Measurements from ENCODE around the gene ABR. TPM values are rescaled to one million over a fixed set of nuclear protein-coding genes. Genes with fewer than 3 reads are reported as not detected.
"Not testable (repeated sequence)": the region's sequence is repeated elsewhere in the genome, so short reads cannot be mapped to it uniquely, and the experiment has no call there.

ABR gene
- total RNA-seq, 2 experiments from 2014 or later, result 32.1 to 33.4 TPM

DNA sequence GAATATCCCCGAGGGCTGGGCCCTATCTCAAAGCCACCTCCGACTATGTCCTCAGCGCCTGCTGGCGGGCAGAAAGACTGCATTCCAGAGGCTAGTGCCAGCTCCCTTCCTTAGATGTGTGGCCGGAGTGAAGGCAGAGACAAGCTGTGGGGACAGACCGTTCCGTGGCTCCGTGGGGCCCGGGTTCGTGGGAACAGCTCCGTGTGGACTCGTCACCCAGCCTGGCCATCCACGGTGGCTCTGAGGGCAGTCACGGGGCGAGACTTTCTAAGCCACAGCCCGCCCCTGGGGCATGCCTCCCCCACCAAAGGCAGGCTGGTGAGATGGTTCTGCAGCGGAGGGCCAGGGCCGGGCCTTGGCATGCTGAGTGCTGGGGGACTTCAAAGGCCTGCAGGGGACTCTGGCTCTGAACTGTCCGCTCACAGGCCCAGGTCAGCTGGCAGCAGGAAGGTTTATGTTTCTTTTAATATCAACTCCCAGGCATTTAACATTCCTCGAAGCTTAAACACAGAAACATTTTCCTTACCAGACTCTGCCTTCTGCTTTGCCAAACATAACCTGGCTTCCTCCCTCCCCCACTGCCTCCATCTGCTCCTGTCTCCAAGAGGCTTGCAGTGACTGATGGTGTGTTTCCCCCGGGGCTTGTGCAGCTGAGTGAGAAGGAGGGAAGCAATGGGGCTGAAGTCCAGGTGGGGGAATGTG, 132.5 kb downstream of the ABR start:
- H3K27ac Mint-ChIP-seq, result no peak overlapping the region
- intact Hi-C loops (cut with micrococcal nuclease), result no loop called here
- H3K4me3 Mint-ChIP-seq, result no peak overlapping the region
- no peaks in the 10 kb centered on the region for H3K4me1 Mint-ChIP-seq (ENCODE audit: low read depth)
- H3K27me3 Mint-ChIP-seq (ENCODE audit: low read depth), result no peaks in the 10 kb centered on the region
- H3K9me3 Mint-ChIP-seq, result no peaks in the 10 kb centered on the region
- DNase-seq, result no peak
- peaks cover 5% of the 10 kb centered on the region for H3K36me3 Mint-ChIP-seq (ENCODE audit: low read depth)
- CTCF ChIA-PET, result no interaction called here

DNA sequence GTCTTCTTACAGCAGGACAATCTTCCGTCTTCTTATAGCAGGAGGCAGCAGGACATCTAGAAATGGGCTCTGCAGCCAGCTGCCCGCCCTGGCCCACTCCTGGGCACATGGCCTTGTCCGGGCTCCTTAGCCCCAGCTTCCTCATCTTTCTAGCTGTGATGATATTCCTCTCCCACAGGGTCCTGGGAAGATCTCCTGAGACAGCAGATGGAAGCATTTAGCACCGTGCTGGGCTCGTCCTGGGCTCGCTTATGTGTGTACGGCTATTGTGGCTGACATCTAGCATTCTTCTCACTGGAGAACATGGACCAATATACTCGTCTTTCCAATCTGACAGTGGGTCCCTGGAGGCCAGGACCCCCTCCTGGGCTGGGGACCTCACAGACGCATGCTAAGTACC, 134.3 kb downstream of the ABR start:
- H3K27me3 Mint-ChIP-seq (ENCODE audit: low read depth), result no peaks in the 10 kb centered on the region
- no peaks in the 10 kb centered on the region for H3K9me3 Mint-ChIP-seq
- peaks cover 5% of the 10 kb centered on the region for H3K36me3 Mint-ChIP-seq (ENCODE audit: low read depth)
- intact Hi-C loops (cut with micrococcal nuclease), result no loop called here
- CTCF ChIA-PET, result no interaction called here
- H3K4me1 Mint-ChIP-seq (ENCODE audit: low read depth), result no peaks in the 10 kb centered on the region
- H3K4me3 Mint-ChIP-seq, result no peak overlapping the region
- no peak for DNase-seq
- H3K27ac Mint-ChIP-seq, result no peak overlapping the region

DNA sequence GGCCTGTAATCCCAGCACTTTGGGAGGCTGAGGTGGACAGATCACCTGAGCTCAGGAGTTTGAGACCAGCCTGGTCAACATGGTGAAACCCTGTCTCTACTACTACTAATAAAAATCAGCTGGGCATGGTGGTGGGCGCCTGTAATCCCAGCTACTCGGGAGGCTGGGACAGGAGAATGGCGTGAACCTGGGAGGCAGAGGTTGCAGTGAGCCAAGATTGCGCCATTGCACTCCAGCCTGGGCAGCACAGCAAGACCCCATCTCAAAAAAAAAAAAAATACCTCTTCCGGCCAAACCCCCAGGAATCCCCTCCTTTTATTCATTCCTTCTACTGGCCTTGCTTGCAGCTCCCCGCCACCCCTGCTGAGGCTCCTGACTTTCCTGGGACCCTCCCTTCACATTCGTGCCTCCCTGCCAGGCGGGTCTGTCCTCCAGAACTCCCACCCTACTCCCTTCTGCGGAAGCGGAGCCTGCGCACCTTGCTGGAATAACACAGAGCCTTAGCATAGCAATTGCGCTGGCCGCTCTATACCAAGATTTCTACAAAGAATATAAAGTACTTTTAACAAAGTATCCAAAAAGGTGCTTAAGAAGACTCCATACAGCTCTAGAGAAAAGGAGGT, 135.3 kb downstream of the ABR start:
- CTCF ChIA-PET, result interaction anchor here (0.9 to 1.2 kb wide), 2 partner anchors 10 to 12 kb away, joined by 3 read pairs; no protein-coding TSS in a partner anchor
- not testable (repeated sequence) for H3K27ac Mint-ChIP-seq

DNA sequence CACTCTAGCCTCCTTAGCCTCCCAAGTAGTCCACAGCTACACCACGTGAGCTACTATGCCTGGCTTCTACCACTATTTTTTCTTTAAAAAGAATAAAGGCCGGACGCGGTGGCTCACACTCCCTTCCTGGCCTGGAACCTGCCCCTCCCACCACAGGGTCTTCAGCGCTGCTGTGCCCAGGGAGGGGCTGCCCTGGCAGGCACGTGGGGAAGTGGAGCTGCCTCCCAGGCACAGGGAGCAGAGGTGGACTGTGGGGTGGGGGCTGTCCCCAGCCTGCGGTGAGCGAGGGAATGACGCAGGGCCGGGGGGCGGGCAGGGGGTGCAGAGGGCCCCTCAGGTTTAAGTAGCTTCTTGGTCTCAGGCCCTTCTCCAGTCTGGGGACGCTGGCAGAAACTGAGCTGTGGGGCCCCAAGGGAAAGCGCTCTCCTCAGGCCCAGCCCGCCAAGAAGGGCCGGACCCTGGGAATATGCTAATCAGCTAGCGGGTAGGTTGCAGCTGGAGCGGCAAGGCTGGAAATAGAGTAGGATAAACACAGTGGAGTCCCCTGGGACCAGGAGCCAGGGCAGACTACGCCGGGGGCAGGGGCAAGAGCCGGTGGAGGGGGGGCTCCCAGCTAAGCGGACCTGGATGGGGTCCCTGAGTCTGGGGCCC, 136.1 kb downstream of the ABR start:
- Mint-ChIP-seq H3K27me3 (ENCODE audit: low read depth) (no peaks in the 10 kb centered on the region), H3K9me3 (no peaks in the 10 kb centered on the region), H3K4me3 (no peak overlapping the region), H3K4me1 (ENCODE audit: low read depth) (no peaks in the 10 kb centered on the region), H3K36me3 (ENCODE audit: low read depth) (peaks cover 5% of the 10 kb centered on the region), H3K27ac (no peak overlapping the region)
- intact Hi-C loops (cut with micrococcal nuclease), result no loop called here
- no peak for DNase-seq
- CTCF ChIA-PET, result interaction anchor here (0.7 to 1.2 kb wide), 4 partner anchors 10 to 14 kb away, joined by 3 to 4 read pairs (median 3); no protein-coding TSS in a partner anchor

More for the DNA sequence above, 135.3 kb downstream of the ABR start:
- DNase-seq; H3K36me3 Mint-ChIP-seq (ENCODE audit: low read depth); H3K4me1 Mint-ChIP-seq (ENCODE audit: low read depth); H3K4me3 Mint-ChIP-seq; intact Hi-C loops (cut with micrococcal nuclease); H3K9me3 Mint-ChIP-seq; H3K27me3 Mint-ChIP-seq (ENCODE audit: low read depth): not testable (repeated sequence)

DNA sequence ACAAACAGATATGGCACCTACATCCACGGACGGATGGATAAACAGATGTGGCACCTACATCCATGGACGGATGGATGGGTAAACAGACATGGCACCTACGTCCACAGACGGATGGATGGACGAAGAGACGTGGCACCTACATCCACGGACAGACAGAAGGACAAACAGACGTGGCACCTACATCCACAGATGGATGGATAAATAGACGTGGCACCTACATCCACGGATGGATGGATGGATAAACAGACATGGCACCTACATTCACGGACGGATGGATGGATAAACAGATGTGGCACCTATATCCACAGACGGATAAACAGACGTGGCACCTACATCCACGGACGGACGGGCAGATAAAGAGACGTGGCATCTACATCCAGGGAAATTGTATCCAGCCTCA, 137.3 kb downstream of the ABR start:
- H3K4me3 Mint-ChIP-seq, result no peak overlapping the region
- no peaks in the 10 kb centered on the region for H3K27me3 Mint-ChIP-seq (ENCODE audit: low read depth)
- H3K27ac Mint-ChIP-seq, result no peak overlapping the region
- intact Hi-C loops (cut with micrococcal nuclease), result no loop called here
- H3K4me1 Mint-ChIP-seq (ENCODE audit: low read depth), result no peaks in the 10 kb centered on the region
- H3K9me3 Mint-ChIP-seq, result no peaks in the 10 kb centered on the region
- CTCF ChIA-PET, result interaction anchor here (0.7 kb wide), 1 partner anchor 350 kb away, joined by 3 read pairs; no protein-coding TSS in a partner anchor
- DNase-seq, result no peak
- peaks cover 5% of the 10 kb centered on the region for H3K36me3 Mint-ChIP-seq (ENCODE audit: low read depth)

DNA sequence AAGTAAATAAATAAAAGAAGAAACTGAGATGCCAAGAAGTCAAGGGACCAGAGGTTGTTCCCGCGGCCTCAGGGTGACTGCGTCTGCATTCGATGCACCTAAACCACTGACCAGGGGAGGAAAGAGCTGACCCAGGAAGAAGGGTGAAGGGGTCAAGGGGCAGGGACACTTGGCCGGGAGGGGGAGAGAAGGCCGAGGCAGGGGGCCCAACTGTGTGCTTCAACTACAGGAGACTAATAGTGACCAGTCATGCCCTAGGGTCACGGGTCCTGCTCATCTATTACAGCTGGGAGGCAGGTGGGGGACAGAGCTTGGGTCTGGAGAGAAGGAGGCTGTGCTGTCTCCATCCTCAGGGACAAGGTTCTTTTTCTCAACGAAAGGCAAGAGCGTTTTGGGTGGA, 138.0 kb downstream of the ABR start:
- intact Hi-C loops (cut with micrococcal nuclease), result no loop called here
- Mint-ChIP-seq H3K36me3 (ENCODE audit: low read depth) (peaks cover 5% of the 10 kb centered on the region), H3K27me3 (ENCODE audit: low read depth) (no peaks in the 10 kb centered on the region), H3K9me3 (no peaks in the 10 kb centered on the region), H3K4me3 (no peak overlapping the region), H3K4me1 (ENCODE audit: low read depth) (no peaks in the 10 kb centered on the region), H3K27ac (no peak overlapping the region)
- no peak for DNase-seq
- CTCF ChIA-PET, result no interaction called here

DNA sequence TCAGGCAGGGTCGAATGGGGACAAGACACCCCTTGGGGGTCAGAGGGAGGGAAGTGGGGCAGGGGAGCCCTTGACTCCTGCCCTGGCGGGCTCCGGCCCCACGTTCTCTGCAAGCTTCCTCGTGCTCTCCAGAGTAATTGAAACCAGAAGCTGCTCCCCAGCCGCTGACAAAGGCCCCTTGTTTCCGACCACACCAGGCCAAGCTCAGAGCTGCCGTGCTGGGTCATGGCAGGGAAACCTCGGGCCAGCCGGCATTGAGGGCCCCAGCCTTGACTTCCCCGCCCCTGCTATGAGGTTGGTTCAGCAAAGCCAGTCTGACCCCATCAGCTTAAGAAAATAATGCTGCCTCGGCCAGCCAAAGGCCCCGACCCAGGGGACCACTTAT, 139.6 kb downstream of the ABR start:
- Mint-ChIP-seq H3K4me3 (no peak overlapping the region), H3K36me3 (ENCODE audit: low read depth) (peaks cover 5% of the 10 kb centered on the region), H3K27me3 (ENCODE audit: low read depth) (no peaks in the 10 kb centered on the region), H3K27ac (no peak overlapping the region), H3K9me3 (no peaks in the 10 kb centered on the region), H3K4me1 (ENCODE audit: low read depth) (no peaks in the 10 kb centered on the region)
- intact Hi-C loops (cut with micrococcal nuclease), result no loop called here
- CTCF ChIA-PET, result interaction anchor here (1.2 kb wide), 1 partner anchor 18 kb away, joined by 4 read pairs; no protein-coding TSS in a partner anchor
- no peak for DNase-seq

DNA sequence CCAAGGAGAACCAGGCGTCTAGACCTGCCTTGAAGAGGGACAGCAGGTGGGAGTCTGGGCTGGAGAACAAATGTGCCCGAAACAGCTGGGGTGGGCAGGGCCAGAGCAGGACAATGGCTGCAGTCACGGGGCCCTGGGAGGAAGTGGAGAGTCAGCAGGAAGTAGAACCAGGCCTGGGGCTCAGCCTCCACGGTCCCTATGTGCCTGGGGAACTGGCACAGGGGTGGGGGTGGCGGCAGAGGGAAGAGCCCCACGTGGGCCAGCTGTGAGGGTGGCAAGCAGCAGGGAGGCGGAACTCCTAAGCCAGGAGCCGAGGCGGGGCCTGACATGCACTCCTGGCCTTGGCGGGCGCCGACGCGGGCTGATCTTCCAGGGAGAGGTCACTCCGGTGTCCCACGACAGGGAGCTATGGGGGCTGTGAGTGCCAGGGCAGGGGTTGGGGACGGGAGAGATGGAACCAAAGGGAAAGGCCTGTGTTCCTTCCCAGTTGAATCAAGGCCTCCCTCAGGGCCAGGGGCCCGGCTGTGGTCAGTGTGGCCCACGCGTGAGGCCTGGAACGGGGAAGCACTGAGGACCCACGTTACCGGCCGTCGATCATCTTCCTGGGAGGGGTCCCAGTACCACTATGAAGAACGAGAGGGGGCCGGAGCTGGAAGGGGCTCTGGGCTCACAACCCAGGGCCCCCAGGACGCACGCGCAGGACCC, 140.1 kb downstream of the ABR start:
- H3K9me3 Mint-ChIP-seq, result no peaks in the 10 kb centered on the region
- intact Hi-C loops (cut with micrococcal nuclease), result no loop called here
- no peak overlapping the region for H3K27ac Mint-ChIP-seq
- no peak for DNase-seq
- no peaks in the 10 kb centered on the region for H3K4me1 Mint-ChIP-seq (ENCODE audit: low read depth)
- H3K36me3 Mint-ChIP-seq (ENCODE audit: low read depth), result peaks cover 5% of the 10 kb centered on the region
- no peak overlapping the region for H3K4me3 Mint-ChIP-seq
- CTCF ChIA-PET, result interaction anchor here (1.2 kb wide), 1 partner anchor 19 kb away, joined by 4 read pairs; no protein-coding TSS in a partner anchor
- no peaks in the 10 kb centered on the region for H3K27me3 Mint-ChIP-seq (ENCODE audit: low read depth)

DNA sequence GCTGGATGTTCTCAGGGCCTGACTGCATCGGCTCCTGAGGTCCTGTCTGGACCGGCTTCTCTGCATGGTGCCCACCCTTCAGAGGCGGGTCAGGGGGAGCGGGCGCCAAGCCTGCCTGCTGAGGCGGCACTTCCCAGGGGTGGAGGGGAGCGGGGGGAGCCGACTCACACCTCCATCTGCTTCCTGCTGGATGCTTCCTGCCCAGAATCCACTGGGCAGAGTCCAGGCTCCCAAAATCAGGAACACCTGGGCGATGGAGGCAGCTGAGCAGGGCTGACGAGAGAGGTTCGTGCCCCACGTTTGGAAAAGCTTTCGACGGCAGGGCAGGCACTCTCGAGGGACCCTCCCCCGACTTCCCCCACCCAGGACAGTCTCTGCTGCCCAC, 140.7 kb downstream of the ABR start:
- CTCF ChIA-PET, result no interaction called here
- H3K36me3 Mint-ChIP-seq (ENCODE audit: low read depth), result peaks cover 5% of the 10 kb centered on the region
- no peak overlapping the region for H3K4me3 Mint-ChIP-seq
- no peaks in the 10 kb centered on the region for H3K27me3 Mint-ChIP-seq (ENCODE audit: low read depth)
- no peaks in the 10 kb centered on the region for H3K4me1 Mint-ChIP-seq (ENCODE audit: low read depth)
- H3K27ac Mint-ChIP-seq, result no peak overlapping the region
- no peak for DNase-seq
- no peaks in the 10 kb centered on the region for H3K9me3 Mint-ChIP-seq
- intact Hi-C loops (cut with micrococcal nuclease), result no loop called here

DNA sequence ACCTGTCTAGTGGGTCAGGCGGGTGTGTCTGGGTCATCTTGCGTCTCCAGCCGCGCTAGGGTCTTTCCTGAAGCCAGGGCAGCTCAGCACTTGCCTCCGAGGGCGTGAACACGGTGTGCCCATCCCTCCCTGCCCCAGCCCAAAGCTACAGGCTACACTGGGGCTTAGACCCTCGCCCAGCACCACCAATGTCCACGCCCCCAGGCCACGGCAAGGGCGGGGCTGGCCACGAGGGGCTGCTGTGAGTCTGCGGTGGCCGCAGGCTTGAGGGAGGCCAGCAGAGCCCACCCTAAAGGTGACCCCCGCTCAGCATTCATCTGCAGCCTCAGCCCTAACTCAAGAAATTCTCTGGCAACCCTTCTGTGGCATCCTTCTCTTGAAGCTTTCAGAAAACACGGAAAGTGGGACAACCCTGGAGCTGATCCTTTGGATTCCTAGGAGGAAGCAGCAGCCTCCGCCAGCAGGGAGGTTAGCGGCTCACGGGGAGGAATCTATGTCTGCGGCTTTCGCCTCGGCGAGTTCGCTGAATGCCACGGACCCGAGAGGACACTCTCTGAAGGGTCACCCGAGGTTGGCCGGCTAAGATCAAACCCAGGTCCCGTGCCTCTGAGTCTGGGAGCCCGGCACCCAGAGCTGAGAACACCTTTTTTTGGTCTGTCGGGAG, 141.2 kb downstream of the ABR start:
- Mint-ChIP-seq H3K4me1 (ENCODE audit: low read depth) (no peaks in the 10 kb centered on the region), H3K27ac (no peak overlapping the region), H3K27me3 (ENCODE audit: low read depth) (no peaks in the 10 kb centered on the region), H3K36me3 (ENCODE audit: low read depth) (peaks cover 5% of the 10 kb centered on the region), H3K9me3 (no peaks in the 10 kb centered on the region), H3K4me3 (no peak overlapping the region)
- intact Hi-C loops (cut with micrococcal nuclease), result no loop called here
- no peak for DNase-seq
- CTCF ChIA-PET, result interaction anchor here (0.5 kb wide), 1 partner anchor 19 kb away, joined by 3 read pairs; no protein-coding TSS in a partner anchor

DNA sequence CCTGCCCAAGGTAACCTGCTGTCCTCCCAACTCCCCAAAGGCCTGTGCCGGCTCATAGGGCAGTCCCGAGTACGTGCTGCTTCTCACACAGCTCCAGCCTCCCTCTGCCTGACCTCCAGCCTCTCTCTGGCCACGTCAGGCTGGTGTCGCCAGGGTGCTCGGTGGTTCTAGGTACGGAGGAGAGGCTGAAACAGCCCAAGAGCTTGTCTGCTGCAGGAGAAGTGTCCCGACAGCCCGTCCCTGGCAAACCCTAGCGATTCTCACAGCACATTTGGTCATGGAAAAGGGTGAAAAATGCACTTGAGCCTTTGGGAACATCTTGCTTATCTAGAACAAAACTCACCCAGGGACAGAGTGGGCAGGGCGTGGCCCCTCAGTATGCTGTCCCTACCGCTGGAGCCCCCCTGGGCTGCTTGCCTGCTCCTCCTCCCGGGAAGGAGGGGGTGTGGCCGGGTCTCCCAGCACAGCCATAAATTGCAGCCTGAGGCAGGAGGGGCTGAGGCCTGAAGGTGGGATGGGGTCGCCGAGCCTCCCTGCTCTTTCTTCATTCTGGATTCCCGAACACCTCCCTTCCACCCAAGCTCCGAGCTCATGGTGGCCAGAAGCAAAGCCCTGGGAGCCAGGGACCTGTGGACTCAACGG, 142.4 kb downstream of the ABR start:
- no peaks in the 10 kb centered on the region for H3K9me3 Mint-ChIP-seq
- H3K36me3 Mint-ChIP-seq (ENCODE audit: low read depth), result peaks cover under 1% of the 10 kb centered on the region
- no peak for DNase-seq
- no peaks in the 10 kb centered on the region for H3K4me1 Mint-ChIP-seq (ENCODE audit: low read depth)
- no peak overlapping the region for H3K27ac Mint-ChIP-seq
- intact Hi-C loops (cut with micrococcal nuclease), result no loop called here
- no peaks in the 10 kb centered on the region for H3K27me3 Mint-ChIP-seq (ENCODE audit: low read depth)
- CTCF ChIA-PET, result no interaction called here
- H3K4me3 Mint-ChIP-seq, result no peak overlapping the region

DNA sequence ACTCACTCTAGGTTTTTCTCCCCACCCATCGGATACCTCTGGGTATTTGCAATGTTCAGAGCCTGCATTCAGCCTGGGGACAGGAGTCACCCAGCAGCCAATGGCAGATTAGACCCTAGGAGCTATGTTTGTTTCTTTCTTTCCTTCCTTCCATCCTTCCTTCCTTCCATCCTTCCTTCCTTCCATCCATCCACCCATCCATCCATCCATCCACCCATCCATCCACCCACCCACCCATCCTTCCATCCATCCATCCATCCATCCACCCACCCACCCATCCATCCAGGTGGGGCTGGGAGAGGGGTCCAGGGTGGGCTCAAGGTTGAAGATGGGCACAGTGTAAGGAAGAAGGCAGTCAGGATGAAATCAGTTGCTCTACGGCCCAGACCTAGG, 142.9 kb downstream of the ABR start:
- CTCF ChIA-PET, result no interaction called here
- no peak for DNase-seq
- intact Hi-C loops (cut with micrococcal nuclease), result no loop called here
- Mint-ChIP-seq H3K27ac (no peak overlapping the region), H3K27me3 (ENCODE audit: low read depth) (no peaks in the 10 kb centered on the region), H3K4me3 (no peak overlapping the region), H3K9me3 (no peaks in the 10 kb centered on the region), H3K4me1 (ENCODE audit: low read depth) (no peaks in the 10 kb centered on the region), H3K36me3 (ENCODE audit: low read depth) (no peaks in the 10 kb centered on the region)
